VCaP (cell line): ENCODE measurements around the gene MAP4.

Experiments used
- H3K27ac ChIP-seq: fragments of 450-650 bp; 2 replicates; pipeline ENCODE4 v1.5.1; 2017
- CTCF ChIP-seq: fragments of 450-650 bp; conservative IDR thresholded peaks from 2 replicates; pipeline ENCODE4 v1.5.1; 2017; ENCODE audit warnings: mild to moderate bottlenecking, moderate library complexity

MAP4 gene

GRCh38 chr3:47979070-47979469 is 37.1 kb downstream of the MAP4 start:
- peak overlapping the region; percentile 58; the same call in 1 of the 2 replicates for H3K27ac ChIP-seq
- TF ChIP-seq CTCF: no peak

- no peak overlapping the region for H3K27ac ChIP-seq
- no peak for TF ChIP-seq CTCF
Measured at GRCh38 chr3:47978386-47978785, 37.8 kb downstream of the MAP4 start.

GRCh38 chr3:47976135-47976732 is 40.0 kb downstream of the MAP4 start:
- H3K27ac ChIP-seq: peak overlapping the region; percentile 35; the same call in 1 of the 2 replicates
- no peak for TF ChIP-seq CTCF

GRCh38 chr3:47974974-47975470 is 41.2 kb downstream of the MAP4 start:
- peak overlapping the region; percentile 35 for H3K27ac ChIP-seq
- TF ChIP-seq CTCF: no peak

GRCh38 chr3:47971081-47971480 is 45.1 kb downstream of the MAP4 start:
- no peak overlapping the region for H3K27ac ChIP-seq
- no peak for TF ChIP-seq CTCF

- H3K27ac ChIP-seq: no peak overlapping the region
Measured at GRCh38 chr3:47964740-47965139, 51.5 kb downstream of the MAP4 start.

More at GRCh38 chr3:47964740-47965139, 51.5 kb downstream of the MAP4 start:
- no peak for TF ChIP-seq CTCF
